HG03442 (cell line): Measurements from ENCODE around the gene ZNF813.

Experiments
- ATAC-seq: cut with Tn5 transposase; IDR thresholded peaks from one replicate; pipeline ENCODE4 v1.9.1; 2021; ENCODE audit warnings: mild to moderate bottlenecking, moderate library complexity; ENCODE audit not compliant: unreplicated experiment

ZNF813 gene

GRCh38 chr19:53519446-53519845 is 51.9 kb downstream of the ZNF813 start:
- no peak for ATAC-seq

GRCh38 chr19:53520163-53520546 is 52.6 kb downstream of the ZNF813 start:
- no peak for ATAC-seq

- peak; percentile 92 for ATAC-seq
Measured at GRCh38 chr19:53520547-53521372, 53.2 kb downstream of the ZNF813 start.

- no peak for ATAC-seq
Measured at GRCh38 chr19:53521373-53522202, 54.1 kb downstream of the ZNF813 start.

GRCh38 chr19:53525922-53526321 is 58.4 kb downstream of the ZNF813 start:
- ATAC-seq: no peak

GRCh38 chr19:53530622-53531021 is 63.1 kb downstream of the ZNF813 start:
- ATAC-seq: no peak

- no peak for ATAC-seq
Measured at GRCh38 chr19:53531457-53531856, 63.9 kb downstream of the ZNF813 start.

- no peak for ATAC-seq
Measured at GRCh38 chr19:53532362-53532761, 64.8 kb downstream of the ZNF813 start.

- ATAC-seq: no peak
Measured at GRCh38 chr19:53536225-53536548, 68.7 kb downstream of the ZNF813 start.

- ATAC-seq: peak; percentile 8
Measured at GRCh38 chr19:53537121-53537520, 69.6 kb downstream of the ZNF813 start.

GRCh38 chr19:53537521-53538377 is 70.2 kb downstream of the ZNF813 start, which contains the start of gene ZNF331:
ZNF331 (plus strand) TSS chr19:53538145; CDS start chr19:53569377, 31,232 bp downstream.
- peak; percentile 68 for ATAC-seq

GRCh38 chr19:53538378-53539109 is 71.0 kb downstream of the ZNF813 start:
- no peak for ATAC-seq

- no peak for ATAC-seq
Measured at GRCh38 chr19:53540091-53540490, 72.6 kb downstream of the ZNF813 start.

GRCh38 chr19:53541971-53542370 is 74.4 kb downstream of the ZNF813 start:
- no peak for ATAC-seq

GRCh38 chr19:53545271-53546065 is 77.9 kb downstream of the ZNF813 start:
- no peak for ATAC-seq
